HepG2 (cell line): ENCODE results near the gene NUDT22. TPM values are rescaled to one million over a fixed set of nuclear protein-coding genes. Genes with fewer than 3 reads are reported as not detected.

Experiments
- ATM ChIP-seq: fragments of 450-650 bp; IDR thresholded peaks from 2 replicates; pipeline ENCODE4 v1.7.1; 2017; ENCODE audit warnings: mild to moderate bottlenecking, borderline replicate concordance
- CREB3 ChIP-seq: sonication (generic); formaldehyde crosslinking; IDR thresholded peaks from 2 replicates; pipeline ENCODE4 v1.5.0; 2020; ENCODE audit warnings: missing genetic modification reagents
- DR1 ChIP-seq: sonication (generic); formaldehyde crosslinking; IDR thresholded peaks from 2 replicates; pipeline ENCODE4 v1.8.0; 2021; ENCODE audit warnings: mild to moderate bottlenecking, missing genetic modification reagents, inconsistent platforms
- ETV5 ChIP-seq: IDR thresholded peaks from 2 replicates; pipeline ENCODE4 v1.6.1; 2018; ENCODE audit warnings: missing biosample characterization, missing genetic modification reagents, inconsistent platforms, borderline replicate concordance
- GLI4 ChIP-seq: sonication (generic); formaldehyde crosslinking; IDR thresholded peaks from 2 replicates; pipeline ENCODE4 v1.5.1; 2020; ENCODE audit warnings: missing genetic modification reagents, mild to moderate bottlenecking, moderate library complexity, borderline replicate concordance
- HBP1 ChIP-seq: IDR thresholded peaks from 2 replicates; pipeline ENCODE4 v1.6.1; 2016; ENCODE audit warnings: low read depth, control low read depth
- HNRNPLL ChIP-seq: fragments of 200-400 bp; formaldehyde crosslinking; IDR thresholded peaks from 2 replicates; pipeline ENCODE4 v1.6.1; 2017; ENCODE audit warnings: mild to moderate bottlenecking, low read depth, low read length; ENCODE audit not compliant: poor library complexity, severe bottlenecking
- ISL2 ChIP-seq: sonication (generic); formaldehyde crosslinking; IDR thresholded peaks from 2 replicates; pipeline ENCODE4 v1.5.0; 2020; ENCODE audit warnings: missing genetic modification reagents
- LBX2 ChIP-seq: sonication (generic); formaldehyde crosslinking; IDR thresholded peaks from 2 replicates; pipeline ENCODE4 v1.5.0; 2020; ENCODE audit warnings: missing genetic modification reagents, mild to moderate bottlenecking, borderline replicate concordance
- MED1 ChIP-seq: sonication (generic); formaldehyde crosslinking; IDR thresholded peaks from 2 replicates; pipeline ENCODE4 v1.4.0; 2020; ENCODE audit warnings: missing genetic modification reagents
- MEF2D ChIP-seq: sonication (generic); formaldehyde crosslinking; IDR thresholded peaks from 2 replicates; pipeline ENCODE4 v1.5.1; 2020; ENCODE audit warnings: mild to moderate bottlenecking, missing genetic modification reagents
- PTBP1 ChIP-seq: fragments of 200-400 bp; formaldehyde crosslinking; IDR thresholded peaks from 2 replicates; pipeline ENCODE4 v1.6.1; 2018; ENCODE audit warnings: low read length, low read depth; ENCODE audit not compliant: poor library complexity, severe bottlenecking
- REL ChIP-seq: sonication (generic); formaldehyde crosslinking; conservative IDR thresholded peaks from 2 replicates; pipeline ENCODE4 v1.8.0; 2022; ENCODE audit warnings: mild to moderate bottlenecking, missing genetic modification reagents, moderate library complexity
- RXRA ChIP-seq: sonication (generic); formaldehyde crosslinking; IDR thresholded peaks from 2 replicates; pipeline ENCODE4 v1.5.1; 2020; ENCODE audit warnings: missing genetic modification reagents
- TCF12 ChIP-seq, 2 experiments: fragments of 450-650 bp in 1 of 2; sonication (generic) in 1 of 2; formaldehyde crosslinking in 1 of 2; IDR thresholded peaks; 2 replicates each; pipeline versions ENCODE4 v1.6.1 to v1.8.0; 2017 to 2022; ENCODE audit warnings: antibody characterized with exemption in 1 of 2, mild to moderate bottlenecking in 1 of 2, missing genetic modification reagents in 1 of 2, moderate library complexity in 1 of 2
- ZFP91 ChIP-seq: sonication (generic); formaldehyde crosslinking; IDR thresholded peaks from 2 replicates; pipeline ENCODE4 v1.9.0; 2022; ENCODE audit warnings: missing genetic modification reagents, mild to moderate bottlenecking, borderline replicate concordance
- ZMYM2 ChIP-seq: sonication (generic); formaldehyde crosslinking; IDR thresholded peaks from 2 replicates; pipeline ENCODE4 v1.8.0; 2022; ENCODE audit warnings: mild to moderate bottlenecking, missing genetic modification reagents
- ZNF430 ChIP-seq: sonication (generic); formaldehyde crosslinking; IDR thresholded peaks from 2 replicates; pipeline ENCODE4 v1.9.0; 2021; ENCODE audit warnings: mild to moderate bottlenecking, missing genetic modification reagents
- ZNF510 ChIP-seq: sonication (generic); formaldehyde crosslinking; IDR thresholded peaks from 2 replicates; pipeline ENCODE4 v1.4.0; 2020; ENCODE audit warnings: low read depth, mild to moderate bottlenecking, missing genetic modification reagents
- ZNF704 ChIP-seq: sonication (generic); formaldehyde crosslinking; IDR thresholded peaks from 2 replicates; pipeline ENCODE4 v1.8.1; 2023; ENCODE audit warnings: mild to moderate bottlenecking, inconsistent platforms, moderate library complexity, missing genetic modification reagents, borderline replicate concordance
- ZNF709 ChIP-seq: sonication (generic); formaldehyde crosslinking; IDR thresholded peaks from 2 replicates; pipeline ENCODE4 v1.5.0; 2020; ENCODE audit warnings: mild to moderate bottlenecking, missing genetic modification reagents
- polyA plus RNA-seq, 8 experiments: library from polyadenylated mRNA; depleted of rRNA in 3 of 8; stranded (reverse) in 7 of 8; unstranded in 1 of 8; fragments of >200 nt; fragmentation: Illumina TruSeq in 4 of 8; extraction: Trizol in 4 of 8; gene quantifications; 2 replicates each; pipeline versions ENCODE4 v1.2.1 to v1.2.3, GENCODE V29; 2011 to 2016; ENCODE audit warnings: low read depth in 4 of 8, missing spikeins in 1 of 8, mixed read lengths in 1 of 8; ENCODE audit not compliant: insufficient read depth in 1 of 8
- total RNA-seq, 5 experiments: library from RNA; depleted of rRNA; stranded (reverse); fragments of >200 nt; fragmentation: Illumina TruSeq; extraction: Trizol; gene quantifications; 2 replicates each; pipeline ENCODE4 v1.2.3, GENCODE V29; 2016; ENCODE audit warnings: low read depth in 1 of 5

The NUDT22 gene
- total and polyA plus RNA-seq, 2 of the 13 experiments (the other 11 are each of a cell fraction or from before 2014, with no cell fraction given), result 33.5 to 39.8 TPM

GRCh38 chr11:64225608-64226506 lies at the start of gene NUDT22, which contains the start of gene TRPT1 (continued):
- TF ChIP-seq ZNF704 (CRISPR knock-in tag), result no peak
- TF ChIP-seq ZMYM2 (CRISPR knock-in tag), result no peak
- TF ChIP-seq TCF12 (IDR thresholded peaks at IDR 0.05), result no peak
- TF ChIP-seq TCF12 (CRISPR knock-in tag; IDR thresholded peaks at IDR 0.05), result peak; percentile 60
- peak; percentile 69; the same call in 1 of the 2 replicates for TF ChIP-seq HBP1 (CRISPR knock-in tag)
- TF ChIP-seq ZFP91 (CRISPR knock-in tag), result peak; percentile 83
- TF ChIP-seq ZNF430, result no peak
- no peak for TF ChIP-seq ISL2 (CRISPR knock-in tag)
- TF ChIP-seq HNRNPLL, result peak; percentile 67
- no peak for TF ChIP-seq ZNF510 (CRISPR knock-in tag)
- TF ChIP-seq LBX2 (CRISPR knock-in tag), result no peak
- no peak for TF ChIP-seq ATM
- no peak for TF ChIP-seq PTBP1
- peak; percentile 86 for TF ChIP-seq DR1 (CRISPR knock-in tag)
- no peak for TF ChIP-seq CREB3 (CRISPR knock-in tag)
- TF ChIP-seq ZNF709 (CRISPR knock-in tag), result peak; percentile 79
- TF ChIP-seq REL, result no peak
- TF ChIP-seq RXRA (CRISPR knock-in tag), result no peak; the same call in 1 of the 2 replicates
- peak; percentile 93 for TF ChIP-seq ETV5 (CRISPR knock-in tag)
- TF ChIP-seq MEF2D (CRISPR knock-in tag), result no peak
- no peak for TF ChIP-seq GLI4 (CRISPR knock-in tag)
- peak; percentile 40; the same call in 1 of the 2 replicates for TF ChIP-seq MED1 (CRISPR knock-in tag)
